ENCODE results near the gene CLSTN2.

DNA sequence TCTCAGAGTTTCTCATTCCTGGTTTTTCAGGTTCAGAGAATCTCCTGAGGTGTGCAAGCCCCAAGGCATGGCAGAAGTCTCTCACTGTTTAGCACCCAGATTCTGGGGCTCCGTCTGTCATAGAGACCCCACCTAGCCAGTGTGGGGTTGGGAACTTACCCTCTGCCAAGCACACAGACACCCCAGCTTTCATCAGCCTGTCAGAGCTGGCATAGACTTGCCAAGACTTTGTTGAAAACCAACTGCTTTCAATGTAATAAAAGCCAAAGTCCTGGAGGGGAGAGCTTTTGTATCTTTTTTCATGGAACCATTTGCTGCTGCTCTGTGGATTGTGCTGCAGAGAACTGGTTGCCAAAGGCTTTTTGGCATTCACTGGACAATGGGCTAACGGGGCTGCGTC is 401.5 kb downstream of the CLSTN2 start:
- TF ChIP-seq, protein P1, sequence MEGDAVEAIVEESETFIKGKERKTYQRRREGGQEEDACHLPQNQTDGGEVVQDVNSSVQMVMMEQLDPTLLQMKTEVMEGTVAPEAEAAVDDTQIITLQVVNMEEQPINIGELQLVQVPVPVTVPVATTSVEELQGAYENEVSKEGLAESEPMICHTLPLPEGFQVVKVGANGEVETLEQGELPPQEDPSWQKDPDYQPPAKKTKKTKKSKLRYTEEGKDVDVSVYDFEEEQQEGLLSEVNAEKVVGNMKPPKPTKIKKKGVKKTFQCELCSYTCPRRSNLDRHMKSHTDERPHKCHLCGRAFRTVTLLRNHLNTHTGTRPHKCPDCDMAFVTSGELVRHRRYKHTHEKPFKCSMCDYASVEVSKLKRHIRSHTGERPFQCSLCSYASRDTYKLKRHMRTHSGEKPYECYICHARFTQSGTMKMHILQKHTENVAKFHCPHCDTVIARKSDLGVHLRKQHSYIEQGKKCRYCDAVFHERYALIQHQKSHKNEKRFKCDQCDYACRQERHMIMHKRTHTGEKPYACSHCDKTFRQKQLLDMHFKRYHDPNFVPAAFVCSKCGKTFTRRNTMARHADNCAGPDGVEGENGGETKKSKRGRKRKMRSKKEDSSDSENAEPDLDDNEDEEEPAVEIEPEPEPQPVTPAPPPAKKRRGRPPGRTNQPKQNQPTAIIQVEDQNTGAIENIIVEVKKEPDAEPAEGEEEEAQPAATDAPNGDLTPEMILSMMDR (conservative IDR thresholded peaks at IDR 0.05) = no peak
- no peak for TF ChIP-seq EZH2 (IDR thresholded peaks at IDR 0.05; ENCODE audit: low read depth)

Data from PC-9 (cell line).